ENCODE results near the gene PODXL2. TPM values are rescaled to one million over a fixed set of nuclear protein-coding genes. Genes with fewer than 3 reads are reported as not detected.
"Not testable (repeated sequence)": the region's sequence is repeated elsewhere in the genome, so short reads cannot be mapped to it uniquely, and the experiment has no call there.

PODXL2 gene
- total and polyA plus RNA-seq, 9 donors = 4.7 to 8.9 (median 7.4) TPM

- no peaks in the 10 kb centered on the region for H3K27me3 ChIP-seq (ENCODE audit: control insufficient read depth, insufficient read depth, low read length)
- H3K4me1 ChIP-seq (ENCODE audit: control insufficient read depth, insufficient read depth, low read length) = no peaks in the 10 kb centered on the region
- no peaks in the 10 kb centered on the region for H3K9me3 ChIP-seq (replicated peaks; ENCODE audit: control insufficient read depth, low read depth, low read length)
- no peaks in the 10 kb centered on the region for H3K36me3 ChIP-seq (ENCODE audit: control insufficient read depth, insufficient read depth, low read length)
- H3K27ac ChIP-seq (ENCODE audit: low read length) = no peak overlapping the region
- DNase-seq = no peak
- no peak overlapping the region for H3K4me3 ChIP-seq (ENCODE audit: low read length)
- 90% methylated on average over 5 of the region's 8 CpGs for WGBS (ENCODE audit: insufficient coverage)
These were observed 16.5 kb downstream of the PODXL2 start for GRCh38 chr3:127645371-127646015.

GRCh38 chr3:127646501-127647046, 17.6 kb downstream of the PODXL2 start:
- Histone ChIP-seq H3K36me3 (ENCODE audit: control insufficient read depth, insufficient read depth, low read length) (no peaks in the 10 kb centered on the region), H3K4me1 (ENCODE audit: control insufficient read depth, insufficient read depth, low read length) (no peaks in the 10 kb centered on the region), H3K9me3 (replicated peaks; ENCODE audit: control insufficient read depth, low read depth, low read length) (no peaks in the 10 kb centered on the region), H3K4me3 (ENCODE audit: low read length) (no peak overlapping the region), H3K27me3 (ENCODE audit: control insufficient read depth, insufficient read depth, low read length) (no peaks in the 10 kb centered on the region), H3K27ac (ENCODE audit: low read length) (no peak overlapping the region)
- no peak for DNase-seq
- WGBS (ENCODE audit: insufficient coverage) = 85% methylated on average over 9 of the region's 10 CpGs

DNA sequence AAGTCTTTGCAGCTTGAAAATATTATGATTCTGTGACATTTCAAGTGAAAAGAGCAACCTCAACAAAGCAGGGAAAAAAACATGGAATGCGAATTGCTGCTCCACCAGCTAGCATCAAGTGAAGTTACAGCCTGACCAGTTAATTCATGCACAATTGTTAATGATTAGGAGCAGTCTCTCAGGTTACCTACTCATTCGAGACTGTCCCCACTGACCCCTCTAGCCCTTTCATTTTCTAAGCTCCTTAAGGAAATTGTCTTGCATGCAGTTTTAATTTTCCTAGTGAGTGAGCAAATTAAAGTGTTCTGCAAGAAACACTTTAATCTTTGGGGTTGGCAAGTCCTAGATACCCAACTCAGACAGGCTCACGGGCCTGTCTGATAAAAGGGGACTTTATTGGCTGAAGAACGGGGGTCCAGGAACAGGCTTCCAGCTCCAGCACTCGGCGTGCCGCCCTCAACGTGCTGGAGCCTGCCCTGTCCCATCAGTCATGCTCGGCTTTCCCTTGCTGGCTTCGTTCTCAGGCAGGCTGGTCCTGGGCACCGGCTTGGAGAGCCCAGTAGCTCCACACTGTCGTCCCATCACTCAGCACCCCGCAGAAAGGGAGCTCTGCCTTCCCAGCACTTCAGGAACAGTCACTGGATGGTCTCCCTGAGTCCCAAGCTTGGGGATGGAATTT, 18.3 kb downstream of the PODXL2 start:
- Histone ChIP-seq H3K27ac (ENCODE audit: low read length) (no peak overlapping the region), H3K9me3 (replicated peaks; ENCODE audit: control insufficient read depth, low read depth, low read length) (no peaks in the 10 kb centered on the region), H3K36me3 (ENCODE audit: control insufficient read depth, insufficient read depth, low read length) (no peaks in the 10 kb centered on the region), H3K27me3 (ENCODE audit: control insufficient read depth, insufficient read depth, low read length) (no peaks in the 10 kb centered on the region), H3K4me3 (ENCODE audit: low read length) (no peak overlapping the region), H3K4me1 (ENCODE audit: control insufficient read depth, insufficient read depth, low read length) (peaks cover 2% of the 10 kb centered on the region)
- 73% methylated on average over 11 of the region's 13 CpGs for WGBS (ENCODE audit: insufficient coverage)
- no peak for DNase-seq

GRCh38 chr3:127647845-127648204, 18.8 kb downstream of the PODXL2 start:
- DNase-seq = no peak
- no peaks in the 10 kb centered on the region for H3K9me3 ChIP-seq (replicated peaks; ENCODE audit: control insufficient read depth, low read depth, low read length)

GRCh38 chr3:127650236-127650635, 21.3 kb downstream of the PODXL2 start:
- WGBS (ENCODE audit: insufficient coverage) = 54% methylated on average over 2 of the region's 4 CpGs
- no peaks in the 10 kb centered on the region for H3K27me3 ChIP-seq (ENCODE audit: control insufficient read depth, insufficient read depth, low read length)
- H3K4me1 ChIP-seq (ENCODE audit: control insufficient read depth, insufficient read depth, low read length) = peaks cover 5% of the 10 kb centered on the region
- no peak for DNase-seq
- no peak overlapping the region for H3K27ac ChIP-seq (ENCODE audit: low read length)
- no peaks in the 10 kb centered on the region for H3K36me3 ChIP-seq (ENCODE audit: control insufficient read depth, insufficient read depth, low read length)
- no peak overlapping the region for H3K4me3 ChIP-seq (ENCODE audit: low read length)
- no peaks in the 10 kb centered on the region for H3K9me3 ChIP-seq (replicated peaks; ENCODE audit: control insufficient read depth, low read depth, low read length)

More at GRCh38 chr3:127647845-127648204, 18.8 kb downstream of the PODXL2 start:
- peaks cover 4% of the 10 kb centered on the region for H3K4me1 ChIP-seq (ENCODE audit: control insufficient read depth, insufficient read depth, low read length)
- H3K36me3 ChIP-seq (ENCODE audit: control insufficient read depth, insufficient read depth, low read length) = no peaks in the 10 kb centered on the region
- no peaks in the 10 kb centered on the region for H3K27me3 ChIP-seq (ENCODE audit: control insufficient read depth, insufficient read depth, low read length)
- H3K4me3 ChIP-seq (ENCODE audit: low read length) = no peak overlapping the region
- H3K27ac ChIP-seq (ENCODE audit: low read length) = no peak overlapping the region

DNA sequence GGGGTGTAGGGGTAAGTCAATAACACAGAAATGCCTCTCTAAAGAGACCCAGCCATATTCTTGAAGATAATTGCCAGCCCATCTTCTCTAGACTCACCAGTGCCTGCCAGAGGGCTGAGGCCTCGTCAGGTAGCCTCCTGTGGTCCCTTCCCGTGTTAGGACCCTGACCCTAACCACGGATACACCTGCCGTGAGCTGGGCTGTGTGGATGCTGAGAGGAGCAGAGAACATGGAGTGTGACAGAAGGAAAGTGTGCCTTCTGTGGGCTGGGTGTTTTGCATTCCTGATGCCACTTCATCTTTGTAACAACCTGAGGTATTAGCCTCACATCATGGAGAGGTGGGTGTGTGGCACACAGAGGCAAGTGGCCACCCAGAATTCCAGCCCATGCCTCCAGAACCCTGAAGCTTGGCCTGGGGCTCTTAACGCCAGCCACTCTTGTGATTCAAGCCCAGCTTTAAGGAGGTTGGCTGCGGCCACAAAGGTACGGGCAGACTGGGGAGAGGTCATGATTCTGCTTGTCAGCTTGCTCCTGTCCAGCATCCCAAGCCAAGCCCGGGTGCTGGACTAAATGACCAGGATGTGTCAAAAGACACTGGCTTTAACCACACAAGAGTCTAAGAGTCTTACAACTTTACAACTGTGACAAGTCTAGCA, 22.7 kb downstream of the PODXL2 start:
- Histone ChIP-seq H3K36me3 (ENCODE audit: control insufficient read depth, insufficient read depth, low read length) (no peaks in the 10 kb centered on the region), H3K9me3 (replicated peaks; ENCODE audit: control insufficient read depth, low read depth, low read length) (no peaks in the 10 kb centered on the region), H3K27me3 (ENCODE audit: control insufficient read depth, insufficient read depth, low read length) (no peaks in the 10 kb centered on the region), H3K27ac (ENCODE audit: low read length) (no peak overlapping the region), H3K4me1 (ENCODE audit: control insufficient read depth, insufficient read depth, low read length) (peaks cover 7% of the 10 kb centered on the region), H3K4me3 (ENCODE audit: low read length) (no peak overlapping the region)
- WGBS (ENCODE audit: insufficient coverage) = 84% methylated on average over 8 of the region's 8 CpGs
- DNase-seq = no peak

GRCh38 chr3:127652246-127652995, 23.4 kb downstream of the PODXL2 start:
- H3K9me3 ChIP-seq (replicated peaks; ENCODE audit: control insufficient read depth, low read depth, low read length) = no peaks in the 10 kb centered on the region
- peaks cover 7% of the 10 kb centered on the region for H3K4me1 ChIP-seq (ENCODE audit: control insufficient read depth, insufficient read depth, low read length)
- H3K27ac ChIP-seq (ENCODE audit: low read length) = no peak overlapping the region
- peak; percentile 75 for DNase-seq
- H3K27me3 ChIP-seq (ENCODE audit: control insufficient read depth, insufficient read depth, low read length) = no peaks in the 10 kb centered on the region
- H3K4me3 ChIP-seq (ENCODE audit: low read length) = no peak overlapping the region
- no peaks in the 10 kb centered on the region for H3K36me3 ChIP-seq (ENCODE audit: control insufficient read depth, insufficient read depth, low read length)
- WGBS (ENCODE audit: insufficient coverage) = 52% methylated on average over 10 of the region's 13 CpGs

DNA sequence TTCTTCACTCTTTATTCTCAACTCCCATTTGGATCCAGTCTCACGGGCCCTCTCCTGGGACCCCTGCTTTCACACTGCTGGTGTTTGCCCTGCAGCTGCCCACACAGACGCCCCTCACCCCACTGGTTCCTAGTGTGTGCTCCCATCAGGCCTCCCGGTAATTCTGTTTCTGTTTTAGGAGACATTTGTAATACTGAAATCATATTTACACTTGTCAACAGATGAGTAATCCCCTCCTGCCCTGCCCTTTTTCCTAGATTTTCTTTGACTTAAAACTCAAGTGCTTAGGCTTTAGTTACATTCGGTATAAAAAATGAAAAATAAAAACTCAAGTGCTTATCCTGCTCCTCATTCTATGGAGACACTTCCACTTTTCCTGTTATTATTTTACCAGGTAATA, 25.4 kb downstream of the PODXL2 start:
- no peak overlapping the region for H3K4me3 ChIP-seq (ENCODE audit: low read length)
- H3K4me1 ChIP-seq (ENCODE audit: control insufficient read depth, insufficient read depth, low read length) = peaks cover 7% of the 10 kb centered on the region
- no peak for DNase-seq
- no peaks in the 10 kb centered on the region for H3K9me3 ChIP-seq (replicated peaks; ENCODE audit: control insufficient read depth, low read depth, low read length)
- no peak overlapping the region for H3K27ac ChIP-seq (ENCODE audit: low read length)
- no peaks in the 10 kb centered on the region for H3K27me3 ChIP-seq (ENCODE audit: control insufficient read depth, insufficient read depth, low read length)
- no peaks in the 10 kb centered on the region for H3K36me3 ChIP-seq (ENCODE audit: control insufficient read depth, insufficient read depth, low read length)
- WGBS (ENCODE audit: insufficient coverage) = 68% methylated on average over 3 of the region's 4 CpGs

GRCh38 chr3:127654993-127655392, 26.0 kb downstream of the PODXL2 start:
- H3K4me1 ChIP-seq (ENCODE audit: control insufficient read depth, insufficient read depth, low read length); H3K27me3 ChIP-seq (ENCODE audit: control insufficient read depth, insufficient read depth, low read length); H3K9me3 ChIP-seq (replicated peaks; ENCODE audit: control insufficient read depth, low read depth, low read length); H3K4me3 ChIP-seq (ENCODE audit: low read length); DNase-seq; H3K36me3 ChIP-seq (ENCODE audit: control insufficient read depth, insufficient read depth, low read length); H3K27ac ChIP-seq (ENCODE audit: low read length): not testable (repeated sequence)
- no CpG with 5 or more reads among the region's 6 CpGs for WGBS (ENCODE audit: insufficient coverage)

DNA sequence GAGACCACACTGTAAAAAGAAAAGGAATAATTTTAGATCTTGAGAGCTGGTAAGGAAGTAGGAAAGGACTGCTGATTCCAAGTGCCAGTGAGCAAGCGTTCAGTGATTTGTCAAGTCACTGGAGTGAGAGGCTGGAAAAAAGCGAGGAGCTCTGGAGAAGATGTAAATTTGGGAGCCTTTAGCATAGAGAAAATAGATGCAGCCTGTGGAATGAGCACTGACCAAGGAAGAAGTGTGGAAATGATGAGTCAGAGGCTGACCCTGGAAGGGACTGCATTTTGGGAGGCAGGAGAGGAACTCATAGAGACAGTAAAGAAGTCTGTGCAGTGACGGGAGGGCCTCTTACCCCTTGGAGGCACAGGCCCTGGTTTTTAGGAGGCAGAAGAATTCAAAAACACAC, 26.7 kb downstream of the PODXL2 start:
- WGBS (ENCODE audit: insufficient coverage) = 52% methylated on average over 3 of the region's 3 CpGs
- H3K9me3 ChIP-seq (replicated peaks; ENCODE audit: control insufficient read depth, low read depth, low read length) = no peaks in the 10 kb centered on the region
- H3K27me3 ChIP-seq (ENCODE audit: control insufficient read depth, insufficient read depth, low read length) = no peaks in the 10 kb centered on the region
- H3K4me1 ChIP-seq (ENCODE audit: control insufficient read depth, insufficient read depth, low read length) = peaks cover 9% of the 10 kb centered on the region
- H3K4me3 ChIP-seq (ENCODE audit: low read length) = no peak overlapping the region
- DNase-seq = peak; percentile 78
- no peaks in the 10 kb centered on the region for H3K36me3 ChIP-seq (ENCODE audit: control insufficient read depth, insufficient read depth, low read length)
- H3K27ac ChIP-seq (ENCODE audit: low read length) = peak overlapping the region; percentile 6

Measured in muscle of leg (tissue), 11 donors.